NCI-H146 treated with DMSO at 0.1 percent for 48 hours (cell line): ENCODE results near the gene MORC1.
A peak's percentile ranks its signal among the peaks of the same experiment; 100 is the strongest.
"Not testable (repeated sequence)": the region's sequence is repeated elsewhere in the genome, so short reads cannot be mapped to it uniquely, and the experiment has no call there.

Experiments
- DNase-seq: peaks from one replicate; lab custom pipeline; 2025; ENCODE audit not compliant: unreplicated experiment; lab: John Stamatoyannopoulos, UW

The MORC1 gene

DNA sequence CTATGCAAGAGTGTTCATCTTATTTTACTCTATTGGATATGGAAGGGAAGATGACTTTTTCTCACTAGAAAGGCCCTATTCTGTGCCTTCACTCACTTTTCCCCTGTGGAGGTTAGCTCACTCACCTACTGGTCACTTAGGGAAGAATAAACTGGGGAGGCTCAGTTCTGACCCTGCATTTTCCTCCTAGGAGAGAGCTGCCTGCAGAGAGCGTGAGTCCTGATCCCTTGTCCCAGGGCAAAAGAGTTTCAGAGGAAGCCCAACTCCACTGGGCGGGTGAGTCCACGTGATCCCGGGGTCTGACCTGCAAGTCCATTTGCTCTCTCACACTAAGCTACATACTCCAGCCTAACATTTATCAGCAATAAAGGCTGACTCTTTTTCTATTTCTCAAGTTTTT, 8.4 kb downstream of the MORC1 start:
- DNase-seq = no peak

DNA sequence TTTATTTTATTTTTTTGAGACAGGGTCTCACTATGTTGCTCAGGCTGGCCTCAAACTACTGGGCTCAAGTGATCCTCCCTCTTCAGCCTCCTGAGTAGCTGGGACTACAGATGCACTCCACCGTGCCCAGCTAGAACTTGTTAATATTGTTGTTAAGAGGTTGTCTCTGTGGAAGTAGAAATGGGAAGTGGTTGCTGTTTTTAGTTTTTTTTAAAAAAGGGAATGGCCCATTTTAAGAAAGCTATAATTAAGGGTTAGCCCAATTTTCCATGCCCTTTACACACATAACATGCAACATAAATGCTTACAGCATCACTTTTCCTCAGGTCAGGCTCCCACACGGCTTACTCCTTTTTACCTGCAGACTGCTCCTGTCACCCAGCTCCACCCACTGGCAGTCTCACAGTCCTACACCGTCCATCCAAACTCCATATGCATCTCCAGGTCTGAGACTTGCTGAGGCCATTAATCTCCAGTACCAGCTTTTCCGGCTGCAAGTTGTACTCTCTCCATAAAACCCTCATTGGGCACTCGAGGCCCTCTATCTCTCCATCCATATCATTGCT, 19.8 kb downstream of the MORC1 start:
- DNase-seq = peak; percentile 41

DNA sequence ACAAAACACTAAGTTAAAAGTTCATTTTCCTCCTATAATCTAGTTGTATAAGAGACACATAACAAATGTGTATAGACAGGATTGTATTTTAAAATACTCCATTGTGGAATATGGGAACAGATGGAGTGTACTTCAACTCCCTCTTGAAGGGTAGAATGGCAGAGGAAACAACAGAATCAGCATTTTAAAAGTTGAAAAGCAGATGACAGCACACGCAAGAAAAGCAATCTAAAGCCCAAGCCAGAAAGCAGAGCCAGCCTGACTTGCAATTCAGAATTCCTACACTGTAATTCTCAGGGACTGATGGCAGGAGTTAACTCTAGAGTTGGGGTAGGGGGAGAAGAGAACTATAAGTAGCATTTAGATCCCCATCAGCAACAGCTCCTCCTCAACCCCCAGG, 22.8 kb downstream of the MORC1 start:
- DNase-seq = no peak

DNA sequence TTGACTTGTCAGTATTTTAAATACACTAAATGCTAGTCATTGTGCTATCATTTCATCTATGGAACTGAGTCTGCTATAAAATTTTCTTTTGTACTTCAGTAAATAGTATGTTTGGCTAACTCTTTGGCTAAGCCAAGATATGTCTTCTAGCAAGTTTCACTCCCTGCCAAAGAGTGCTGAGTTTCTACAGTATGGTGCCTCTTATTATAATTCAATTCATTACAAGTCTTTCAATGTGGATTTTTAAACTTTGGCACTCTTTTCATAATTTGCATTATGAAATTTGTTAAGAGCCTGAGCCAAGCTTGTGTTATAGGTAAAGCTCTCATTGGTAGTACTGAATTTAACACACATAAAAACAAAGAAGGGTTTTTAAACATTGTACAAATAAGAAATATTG, 24.4 kb downstream of the MORC1 start:
- no peak for DNase-seq

DNA sequence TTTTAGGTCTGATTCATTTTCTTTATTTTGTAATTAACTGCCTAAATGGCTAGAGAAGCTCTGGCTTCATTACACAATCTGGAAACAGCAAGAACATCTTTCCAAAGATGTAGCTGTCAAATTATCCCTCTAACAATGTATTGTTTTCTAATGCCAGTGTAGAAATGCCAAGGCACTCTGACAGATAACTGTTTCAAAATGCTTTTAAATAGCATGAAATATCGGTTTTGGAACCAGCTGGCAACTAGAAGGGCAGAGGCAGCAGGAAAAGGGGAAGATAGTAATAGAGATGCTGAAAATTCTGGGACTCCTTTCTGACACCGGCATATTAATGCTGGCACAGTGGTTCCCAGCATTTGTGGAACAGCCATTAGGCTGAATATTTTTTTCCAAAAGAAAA, 26.1 kb downstream of the MORC1 start:
- DNase-seq = no peak

DNA sequence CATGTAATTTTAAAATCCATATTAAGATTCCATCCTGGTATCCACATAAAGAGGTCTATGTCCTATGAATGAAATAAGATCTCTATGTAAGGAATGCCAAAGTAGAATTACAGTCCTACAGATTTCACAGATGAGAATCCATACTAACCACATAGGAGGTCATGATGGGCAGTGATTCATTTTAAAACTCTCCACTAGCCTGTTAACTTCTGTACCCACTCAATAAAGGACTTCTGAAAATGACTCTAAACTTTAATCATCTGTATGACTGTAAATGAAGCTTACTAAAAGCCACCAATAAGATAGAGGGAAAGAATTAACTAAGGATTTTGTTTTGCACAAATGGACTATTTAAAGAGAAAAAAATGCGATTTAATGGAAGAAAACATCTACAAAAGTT, 28.7 kb downstream of the MORC1 start:
- no peak for DNase-seq

DNA sequence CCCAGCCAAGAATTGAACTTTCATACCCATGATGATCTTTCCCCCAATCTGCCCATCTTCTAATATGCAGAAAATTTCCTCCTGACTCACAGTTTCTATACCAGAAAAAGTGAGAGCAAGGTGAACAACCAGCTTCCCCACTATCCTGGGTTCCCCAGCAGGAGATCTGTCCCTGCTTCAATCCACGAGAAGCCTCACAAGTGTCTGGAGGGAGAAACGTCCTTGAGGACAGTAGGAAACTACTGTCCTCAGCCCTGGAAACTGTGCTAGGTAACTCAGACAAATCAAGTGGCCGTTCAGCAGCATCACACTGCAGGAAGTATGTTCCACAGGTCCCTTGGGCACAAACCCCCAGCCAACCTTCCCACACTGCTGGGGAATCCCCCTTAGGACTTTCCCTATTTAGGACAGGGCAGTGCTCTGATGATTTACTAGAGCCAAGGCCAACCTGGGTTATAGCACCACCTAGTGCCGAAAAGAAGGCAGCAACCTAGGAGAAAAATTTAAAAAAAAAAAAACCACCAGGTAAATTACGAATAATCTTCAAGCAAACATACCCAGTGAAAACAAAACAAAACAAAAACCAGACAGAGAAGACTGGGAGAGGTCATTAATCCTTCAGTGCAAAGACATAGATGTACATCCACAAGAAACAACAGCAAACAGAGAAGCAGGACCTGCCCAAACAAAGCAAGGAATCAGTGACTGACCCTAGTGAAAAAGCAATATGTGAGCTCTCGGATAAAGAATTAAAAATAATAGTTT, 36.0 kb downstream of the MORC1 start:
- DNase-seq = peak; percentile 13

DNA sequence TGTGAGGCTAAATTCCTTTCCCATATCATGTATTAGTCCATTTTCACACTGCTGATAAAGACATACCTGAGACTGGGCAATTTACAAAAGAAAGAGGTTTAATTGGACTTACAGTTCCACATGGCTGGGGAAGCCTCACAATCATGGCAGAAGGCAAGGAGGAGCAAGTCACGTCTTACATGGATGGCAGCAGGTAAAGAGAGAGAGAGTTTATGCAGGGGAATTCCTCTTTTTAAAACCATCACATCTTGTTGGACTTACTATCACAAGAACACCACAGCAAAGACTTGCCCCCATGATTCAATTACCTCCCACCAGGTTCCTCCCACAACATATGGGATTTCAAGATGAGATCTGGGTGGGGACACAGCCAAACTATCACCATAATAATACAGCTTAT, 37.8 kb downstream of the MORC1 start:
- DNase-seq = not testable (repeated sequence)

DNA sequence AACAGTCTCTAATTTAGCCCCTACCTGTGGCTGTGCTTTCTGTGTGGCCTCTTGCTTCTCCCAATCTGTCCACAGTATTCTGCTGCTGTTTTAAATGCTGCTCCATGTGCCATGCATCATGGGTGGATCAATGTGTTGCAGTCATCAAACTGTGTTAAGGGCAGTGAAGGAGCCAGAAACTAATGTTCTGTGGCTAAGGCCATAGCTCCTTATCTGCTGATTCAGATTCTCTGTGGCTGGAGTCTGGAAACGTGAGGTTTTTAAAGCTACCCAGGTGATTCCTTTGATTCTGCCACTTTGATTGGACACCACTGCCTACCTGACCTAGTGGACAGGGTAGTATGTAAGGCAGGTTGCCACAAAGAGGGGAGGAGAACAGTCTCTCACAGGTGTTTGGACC, 44.8 kb downstream of the MORC1 start:
- no peak for DNase-seq

DNA sequence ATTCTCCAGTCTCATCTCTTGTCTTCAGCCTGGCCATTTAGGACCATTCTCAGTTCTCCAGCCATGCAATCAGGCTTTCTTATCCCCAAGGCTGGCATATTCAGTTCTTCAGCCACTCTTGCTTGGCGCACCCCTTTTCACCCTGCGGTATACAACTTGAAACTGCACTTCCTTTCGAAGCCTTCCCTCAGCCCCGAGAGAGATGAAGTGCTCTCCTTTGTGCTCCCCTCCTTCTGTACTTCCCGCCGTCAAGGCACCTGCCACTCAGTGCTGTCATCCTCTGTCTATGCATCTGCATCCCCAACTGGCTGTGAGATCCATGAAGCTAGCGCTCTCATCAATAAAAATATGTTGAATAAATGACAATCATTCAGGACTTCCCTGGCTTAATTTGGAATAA, 45.7 kb downstream of the MORC1 start:
- no peak for DNase-seq

DNA sequence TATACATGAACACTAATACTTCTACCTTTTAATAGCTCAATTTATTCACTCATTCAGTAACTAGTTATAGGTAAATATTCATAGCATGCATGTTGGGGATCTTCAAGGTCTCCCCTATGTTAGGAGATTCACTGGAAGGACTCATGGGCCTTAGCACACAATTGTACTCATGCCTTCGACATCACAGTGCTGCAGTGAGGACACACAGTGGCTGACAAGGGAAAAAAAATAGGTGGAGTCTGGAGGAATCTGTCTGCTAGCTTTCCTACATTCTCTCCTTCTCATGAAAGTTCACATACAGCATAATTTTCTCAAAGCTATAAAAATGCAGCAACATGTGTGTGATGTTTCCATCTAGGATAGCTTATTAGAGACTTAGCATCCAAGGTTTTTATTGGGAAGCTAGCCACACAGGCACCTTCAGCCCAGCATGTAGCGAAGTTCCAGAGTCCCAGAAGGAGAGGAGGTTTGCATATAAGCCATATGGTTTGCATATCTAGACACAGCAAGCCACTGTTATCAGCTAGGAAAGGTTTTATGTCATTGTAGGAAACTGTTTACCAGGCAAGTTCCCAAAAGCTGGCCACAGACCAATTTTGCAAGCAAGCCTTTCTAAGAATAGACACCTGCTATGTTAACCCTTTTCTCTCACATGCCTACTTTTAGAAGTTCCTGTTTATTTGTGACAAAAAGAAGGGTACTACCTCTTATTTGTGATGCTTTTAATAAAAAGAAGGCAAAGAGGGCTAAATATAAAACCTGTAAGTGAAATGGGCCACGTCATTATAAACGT, 46.4 kb downstream of the MORC1 start:
- DNase-seq = no peak

DNA sequence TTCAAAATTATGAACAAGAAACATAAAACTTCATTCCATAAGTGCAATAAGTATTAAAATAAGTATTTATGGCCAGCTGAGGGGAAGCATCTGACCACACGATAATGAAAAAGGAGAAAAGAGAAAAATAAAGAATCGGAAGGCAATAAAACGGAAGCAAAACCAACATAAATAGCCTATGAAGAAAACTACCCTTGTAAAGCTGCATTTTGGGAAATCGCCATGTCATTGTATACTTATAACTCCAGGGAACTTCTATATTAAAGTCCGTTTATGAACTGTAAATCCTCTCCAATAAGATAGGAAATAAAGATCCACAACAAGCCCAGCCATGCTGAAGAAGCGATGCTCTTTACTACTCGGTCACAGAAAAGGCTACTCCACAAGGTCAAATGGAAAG, 47.7 kb downstream of the MORC1 start:
- DNase-seq = no peak

DNA sequence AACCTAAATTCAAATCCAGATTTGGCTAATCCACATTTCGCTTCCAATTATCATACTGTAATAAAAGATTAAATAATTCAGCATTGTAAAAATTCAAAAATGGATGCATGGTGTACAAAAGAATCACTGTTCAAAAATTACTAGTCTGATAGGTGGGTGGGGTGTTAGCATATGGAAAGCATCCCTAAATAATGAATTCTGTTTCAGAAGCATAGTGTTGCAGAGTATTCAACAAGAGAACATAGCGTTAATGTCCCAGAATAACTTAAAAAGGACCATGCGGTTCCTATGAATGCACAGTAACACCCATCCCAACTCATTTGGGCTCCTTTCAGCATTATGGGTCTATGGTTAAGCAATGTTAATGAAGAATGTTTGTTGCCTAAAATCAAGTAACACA, 51.1 kb downstream of the MORC1 start:
- no peak for DNase-seq

DNA sequence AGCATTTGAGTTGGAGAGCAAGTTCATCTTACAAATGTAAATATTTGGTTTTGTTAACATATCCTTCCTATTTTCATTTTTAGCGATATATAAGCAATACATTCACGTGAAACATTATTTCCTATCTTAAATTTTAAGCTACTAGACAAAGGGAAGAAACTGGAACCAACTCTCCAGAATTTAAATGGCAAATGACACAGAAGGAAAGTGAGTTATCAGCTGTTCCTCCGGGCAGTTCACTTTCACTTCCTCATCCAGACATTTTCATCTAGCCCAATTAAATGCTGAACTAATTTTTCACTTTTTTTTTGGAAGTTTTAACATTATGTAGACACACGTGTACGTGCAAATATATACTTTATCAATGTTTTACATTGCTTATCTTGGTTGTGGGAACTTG, 58.7 kb downstream of the MORC1 start:
- DNase-seq = no peak

DNA sequence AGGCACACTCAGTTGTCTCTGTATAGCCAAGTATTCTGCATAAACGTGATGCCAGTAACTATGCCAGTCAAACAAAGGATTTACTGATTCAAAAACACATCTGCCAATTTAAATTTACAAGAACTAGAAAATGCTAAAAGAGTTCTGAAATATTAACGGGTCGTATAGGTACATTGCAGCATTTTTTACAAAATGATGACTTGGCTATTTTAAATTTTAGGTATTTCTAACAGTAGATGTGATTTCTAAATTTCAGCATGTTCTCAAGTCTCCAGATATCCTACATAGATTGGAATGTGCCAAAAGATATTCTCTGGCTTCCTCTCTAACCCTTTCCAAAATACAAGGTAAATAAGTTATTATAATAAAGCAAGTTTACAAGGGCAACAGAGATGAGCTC, 60.3 kb downstream of the MORC1 start:
- no peak for DNase-seq

DNA sequence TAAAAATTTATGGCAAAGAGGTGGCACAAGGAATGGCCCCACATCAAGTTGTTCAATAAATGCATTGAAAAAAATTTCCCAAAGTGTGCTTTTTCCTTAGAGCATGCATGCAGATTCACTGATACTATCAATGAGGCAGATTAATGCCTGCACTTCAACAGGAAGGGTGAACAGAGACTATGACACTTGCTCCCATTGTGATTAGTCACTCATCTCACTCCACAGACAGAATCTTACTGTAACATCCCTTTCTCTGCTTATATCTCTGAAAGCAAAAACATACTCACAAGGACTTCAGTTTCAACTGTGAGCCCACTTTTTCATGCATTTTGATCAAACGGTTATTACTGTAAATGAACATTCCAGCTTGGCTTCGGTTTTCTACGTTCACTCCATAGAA, 60.9 kb downstream of the MORC1 start:
- no peak for DNase-seq

DNA sequence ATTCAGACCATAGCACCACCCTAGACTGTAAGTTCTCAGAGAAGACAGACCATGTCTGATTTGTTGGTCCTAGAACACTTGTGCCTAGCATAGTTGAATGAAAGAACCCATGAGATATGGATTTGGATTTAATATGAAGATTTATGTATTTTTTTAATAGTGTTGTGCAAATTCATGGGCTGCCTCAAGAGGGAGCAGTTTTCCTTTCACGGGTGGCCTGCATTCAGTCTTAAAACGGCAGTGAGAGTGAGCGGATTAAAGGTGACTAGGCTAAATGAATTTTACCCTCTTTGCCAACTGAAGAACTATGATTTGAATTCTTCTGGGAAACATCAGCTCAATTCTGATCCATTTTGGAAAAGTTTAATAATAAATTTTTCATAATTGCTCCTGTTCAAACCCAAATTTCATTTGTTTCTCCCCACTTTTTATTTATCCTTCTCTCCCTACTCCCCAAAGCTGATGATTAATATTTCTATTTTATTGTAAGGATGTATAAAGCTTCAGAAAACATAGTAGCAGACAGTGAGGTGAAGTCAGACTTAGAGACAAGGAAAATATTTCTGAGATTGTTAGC, 67.3 kb downstream of the MORC1 start:
- peak; percentile 17 for DNase-seq

DNA sequence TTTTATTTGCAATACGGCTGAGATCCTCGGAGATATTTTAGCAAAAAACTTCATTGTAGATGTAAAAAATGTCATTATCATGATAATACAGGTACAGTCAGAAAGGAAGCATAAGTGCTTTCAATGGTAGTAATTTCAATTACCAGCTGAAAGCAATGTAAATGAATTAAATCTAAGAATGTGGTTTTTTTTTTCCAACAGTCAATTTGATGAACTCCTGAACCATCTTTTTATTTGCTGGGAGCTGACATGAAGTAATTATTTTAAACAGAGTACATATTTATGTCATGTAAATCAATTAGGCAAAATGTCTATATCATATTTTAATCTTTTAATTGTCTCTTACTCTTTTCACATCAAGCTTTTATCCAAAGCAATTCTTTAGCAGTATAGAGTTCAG, 70.6 kb downstream of the MORC1 start:
- DNase-seq = no peak

DNA sequence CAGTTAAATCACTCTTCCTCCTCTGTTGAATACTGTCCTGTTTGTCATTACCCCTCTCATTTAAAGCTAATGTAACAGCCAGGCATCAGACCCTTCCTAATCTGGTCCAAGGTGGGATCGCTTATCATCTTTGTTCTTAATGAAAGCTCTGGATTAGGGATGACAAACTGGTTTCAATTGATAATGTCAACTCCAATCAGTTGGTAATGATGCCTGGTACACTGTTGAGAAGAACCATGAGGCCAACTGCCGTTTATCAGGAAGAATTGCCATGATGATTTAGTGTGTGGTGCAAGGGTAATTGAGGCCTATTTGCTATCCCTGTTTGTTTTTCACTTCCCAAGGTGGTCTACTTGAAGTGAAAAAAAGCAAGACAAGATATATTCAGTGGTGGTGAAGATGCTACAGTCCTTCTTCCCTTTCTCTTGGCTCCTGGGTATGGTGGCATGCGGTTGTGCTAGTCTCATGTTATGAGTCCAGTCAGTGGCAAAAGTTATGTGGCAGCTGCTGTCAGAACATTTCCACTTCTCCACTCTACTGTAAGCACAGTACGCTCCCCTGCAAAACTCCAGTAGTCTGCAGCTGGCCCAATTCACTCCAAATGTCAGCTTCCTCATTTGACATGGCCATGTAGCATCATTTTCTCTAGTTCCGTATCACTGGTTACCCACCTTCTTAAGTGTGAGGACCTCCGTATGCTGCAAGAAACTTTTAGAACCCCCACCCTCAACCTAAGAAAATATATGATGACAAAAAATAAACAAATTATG, 72.5 kb downstream of the MORC1 start:
- DNase-seq = no peak

DNA sequence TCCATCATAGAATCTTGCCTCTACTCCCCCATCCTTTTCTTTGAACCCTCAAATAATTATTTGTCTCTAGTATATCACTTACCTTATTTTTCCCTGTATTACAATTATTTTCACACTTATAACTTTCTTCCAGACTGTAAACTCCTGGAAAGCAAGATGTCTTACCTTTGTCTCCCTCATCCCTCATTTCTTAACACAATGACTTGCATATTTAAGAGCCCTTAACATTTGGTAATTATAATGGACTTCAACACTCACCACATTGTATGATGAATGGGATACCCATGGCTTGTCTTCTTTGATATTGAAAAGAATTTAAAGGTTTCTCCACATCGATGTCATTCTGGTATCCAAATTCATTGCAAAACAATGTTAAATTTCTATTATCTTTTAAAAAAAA, 82.9 kb downstream of the MORC1 start:
- DNase-seq = no peak

DNA sequence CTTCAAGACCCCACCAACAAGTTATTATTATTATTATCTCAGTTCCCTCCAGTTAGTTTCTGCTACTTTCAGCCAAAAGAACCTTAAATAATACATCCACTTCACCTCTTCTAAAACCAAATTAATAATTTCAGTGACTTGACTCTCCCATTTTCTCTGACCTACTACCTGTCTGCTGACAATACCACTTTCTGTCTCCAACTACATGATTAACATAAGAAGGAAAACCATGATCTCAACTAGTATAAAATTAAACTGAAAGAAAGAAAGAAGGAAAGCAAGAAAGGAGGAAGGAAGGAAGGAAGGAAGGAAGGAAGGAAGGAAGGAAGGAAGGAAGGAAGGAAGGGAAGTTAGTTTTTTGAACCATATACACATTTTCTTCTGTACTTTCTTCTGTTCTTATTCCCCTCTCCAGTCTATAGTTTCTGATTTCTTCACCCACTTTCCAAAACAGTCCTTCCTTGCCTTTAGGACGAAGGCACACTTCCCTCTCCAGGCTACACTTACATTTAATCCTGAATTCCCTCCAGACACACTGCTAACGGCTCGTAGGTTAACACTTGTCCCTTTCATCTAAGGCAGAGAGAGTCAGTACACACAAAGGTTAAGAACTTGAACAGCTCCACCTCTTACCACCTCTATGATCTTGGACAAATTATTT, 84.8 kb downstream of the MORC1 start:
- DNase-seq = no peak
